ENCODE data around the gene STON2. TPM values are rescaled to one million over a fixed set of nuclear protein-coding genes. Genes with fewer than 3 reads are reported as not detected.

Gene STON2
- total and polyA plus RNA-seq, 2 of the 8 experiments (the other 6 are each of a cell fraction or from before 2014, with no cell fraction given), result 8.9 to 50.0 TPM

DNA sequence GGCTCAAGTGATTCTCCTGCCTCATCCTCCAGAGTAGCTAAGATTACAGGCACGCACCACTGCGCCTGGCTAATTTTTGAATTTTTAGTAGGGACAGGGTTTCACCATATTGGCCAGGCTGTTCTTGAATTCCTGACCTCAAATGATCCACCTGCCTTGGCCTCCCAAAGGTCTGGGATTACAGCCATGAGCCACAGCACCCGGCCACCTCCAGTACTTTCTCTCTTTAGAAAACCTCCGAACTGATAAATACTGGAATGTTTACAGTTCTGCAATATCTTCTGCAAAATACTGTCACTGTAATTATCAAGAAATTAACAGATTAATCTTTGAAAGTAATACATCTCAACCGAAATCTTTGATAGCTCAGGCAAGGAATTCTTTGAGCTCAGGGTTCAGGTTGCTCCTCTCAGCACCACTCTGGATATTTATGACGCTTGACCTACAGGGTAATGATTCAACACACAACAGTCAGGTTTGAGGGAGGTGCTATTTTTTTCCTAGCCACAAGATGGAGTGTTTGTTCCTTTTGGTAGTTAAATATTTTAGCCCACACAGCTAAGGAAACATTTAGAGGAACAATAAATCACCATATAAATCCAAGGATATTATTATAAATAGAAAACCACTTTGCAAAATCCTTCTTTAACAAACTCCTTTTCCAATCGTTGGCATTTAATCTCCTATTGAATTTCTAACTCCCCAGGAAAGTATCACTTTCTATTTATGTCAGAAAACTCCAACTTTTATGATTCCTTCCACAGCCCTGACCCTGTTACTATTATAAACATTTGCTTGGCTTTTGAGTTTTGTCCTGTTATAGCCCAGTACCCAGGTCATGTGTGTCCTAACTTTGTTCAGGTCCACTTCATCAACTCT, 130.8 kb downstream of the STON2 start:
- POLR2A ChIA-PET (ENCODE audit: partially characterized antibody), result interaction anchor here (0.7 to 1.7 kb wide), 4 partner anchors 64 to 183 kb away, joined by 3 to 5 read pairs (median 4); no protein-coding TSS in a partner anchor
- Histone ChIP-seq H2AFZ (ENCODE audit: low read length) (no peak overlapping the region), H3K79me1 (ENCODE audit: low read depth, low read length) (no peaks in the 10 kb centered on the region), H3K9ac (replicated peaks in 1 of 4; ENCODE audit: extremely low read depth in 1 of 4, low read depth in 3 of 4, low read length in 3 of 4) (no peak overlapping the region), H2BK20ac (ENCODE audit: low read length) (no peak overlapping the region), H4K20me1 (replicated peaks in 1 of 2; ENCODE audit: control insufficient read depth in 1 of 2, insufficient read depth in 2 of 2, low read length in 2 of 2) (no peaks in the 10 kb centered on the region), H2BK15ac (ENCODE audit: low read length) (no peak overlapping the region), H3K23ac (ENCODE audit: insufficient read length) (no peak overlapping the region), H3K14ac (ENCODE audit: insufficient read length) (no peak overlapping the region), H2BK5ac (ENCODE audit: low read depth, low read length) (no peak overlapping the region), H3K36me3 (ENCODE audit: control insufficient read depth in 2 of 4, insufficient read depth in 4 of 4, low read length in 3 of 4) (peaks cover 0 to 7% (median 0%) of the 10 kb centered on the region in 4 experiments; a peak in 2 of 8 replicates), H3K27ac (ENCODE audit: low read depth, low read length) (no peak overlapping the region), H3K23me2 (ENCODE audit: low read depth, low read length) (no peaks in the 10 kb centered on the region), H2BK12ac (ENCODE audit: low read depth, low read length) (no peak overlapping the region), H3K4me3 (ENCODE audit: extremely low read depth in 1 of 4, insufficient read depth in 2 of 4, low read depth in 3 of 4, low read length in 4 of 4) (no peak overlapping the region), H4K5ac (ENCODE audit: insufficient read length, low read depth, low read length) (no peak overlapping the region), H3K56ac (replicated peaks; ENCODE audit: insufficient read length, low read depth, low read length) (no peak overlapping the region), H2BK120ac (replicated peaks; ENCODE audit: low read depth, low read length) (no peak overlapping the region), H4K8ac (ENCODE audit: extremely low read depth, insufficient read depth, low read length) (no peak overlapping the region), H3K9me3 (ENCODE audit: insufficient read depth in 2 of 2, low read depth in 1 of 2, low read length in 1 of 2) (no peaks in the 10 kb centered on the region), H2AK5ac (ENCODE audit: low read depth, low read length) (no peak overlapping the region), H3K4me1 (replicated peaks in 1 of 4; ENCODE audit: control insufficient read depth in 3 of 4, insufficient read depth in 4 of 4, low read length in 3 of 4) (no peaks in the 10 kb centered on the region), H4K91ac (replicated peaks; ENCODE audit: insufficient read length, low read length) (no peak overlapping the region), H3K27me3 (replicated peaks in 1 of 4; ENCODE audit: control insufficient read depth in 3 of 4, extremely low read depth in 1 of 4, insufficient read depth in 3 of 4, low read length in 3 of 4) (no peaks in the 10 kb centered on the region), H3K4me2 (ENCODE audit: insufficient read depth in 1 of 2, low read depth in 2 of 2, low read length in 2 of 2) (no peak overlapping the region), H3K4ac (replicated peaks; ENCODE audit: insufficient read length, low read depth, low read length) (no peak overlapping the region), H3K18ac (ENCODE audit: extremely low read depth, low read length) (no peak overlapping the region), H3K79me2 (ENCODE audit: control insufficient read depth in 1 of 2, insufficient read depth in 2 of 2, low read length in 2 of 2) (no peaks in the 10 kb centered on the region)
- CTCF ChIA-PET (ENCODE audit: partially characterized antibody), result interaction anchor here (0.6 to 20.7 kb wide), 59 partner anchors 9 to 314 kb away, joined by 3 to 426 read pairs (median 4); partner anchors contain the start of gene TSHR
- FAIRE-seq (peak; percentile 85), DNase-seq (ENCODE audit: low read depth in 1 of 2, low spot score in 2 of 2) (no peak)
- WGBS, 2 experiments (ENCODE audit: extremely low coverage in 1 of 2, insufficient coverage in 1 of 2, insufficient read length in 1 of 2, insufficient replicate concordance in 2 of 2, low coverage in 1 of 2, low lambda C conversion rate in 2 of 2, missing lambda C conversion rate in 1 of 2), result 61% methylated on average over 7 of the region's 7 CpGs; no CpG with 5 or more reads in 1 of the 2 experiments
- TF ChIP-seq EP300 (IDR thresholded peaks at IDR 0.05; ENCODE audit: borderline replicate concordance in 1 of 2, low read depth in 2 of 2, low read length in 2 of 2), result no peak
- no peak for TF ChIP-seq MAFK (IDR thresholded peaks at IDR 0.05; ENCODE audit: low read depth, low read length)
- no peak for TF ChIP-seq BCL11A (IDR thresholded peaks at IDR 0.05; ENCODE audit: low read depth in 2 of 2, low read length in 2 of 2)
- TF ChIP-seq CHD1 (IDR thresholded peaks at IDR 0.05; ENCODE audit: low read depth, low read length), result no peak
- no peak for TF ChIP-seq TBP (IDR thresholded peaks at IDR 0.05; ENCODE audit: low read depth, low read length)
- TF ChIP-seq RAD21 (IDR thresholded peaks at IDR 0.05 in 1 of 2, conservative IDR thresholded peaks at IDR 0.05 in 1 of 2; ENCODE audit: low read depth in 2 of 2, low read length in 2 of 2), result peak; percentile 87 to 88
- TF ChIP-seq POLR2AphosphoS5 (IDR thresholded peaks at IDR 0.05; ENCODE audit: low read depth, low read length), result no peak
- TF ChIP-seq, protein P1, sequence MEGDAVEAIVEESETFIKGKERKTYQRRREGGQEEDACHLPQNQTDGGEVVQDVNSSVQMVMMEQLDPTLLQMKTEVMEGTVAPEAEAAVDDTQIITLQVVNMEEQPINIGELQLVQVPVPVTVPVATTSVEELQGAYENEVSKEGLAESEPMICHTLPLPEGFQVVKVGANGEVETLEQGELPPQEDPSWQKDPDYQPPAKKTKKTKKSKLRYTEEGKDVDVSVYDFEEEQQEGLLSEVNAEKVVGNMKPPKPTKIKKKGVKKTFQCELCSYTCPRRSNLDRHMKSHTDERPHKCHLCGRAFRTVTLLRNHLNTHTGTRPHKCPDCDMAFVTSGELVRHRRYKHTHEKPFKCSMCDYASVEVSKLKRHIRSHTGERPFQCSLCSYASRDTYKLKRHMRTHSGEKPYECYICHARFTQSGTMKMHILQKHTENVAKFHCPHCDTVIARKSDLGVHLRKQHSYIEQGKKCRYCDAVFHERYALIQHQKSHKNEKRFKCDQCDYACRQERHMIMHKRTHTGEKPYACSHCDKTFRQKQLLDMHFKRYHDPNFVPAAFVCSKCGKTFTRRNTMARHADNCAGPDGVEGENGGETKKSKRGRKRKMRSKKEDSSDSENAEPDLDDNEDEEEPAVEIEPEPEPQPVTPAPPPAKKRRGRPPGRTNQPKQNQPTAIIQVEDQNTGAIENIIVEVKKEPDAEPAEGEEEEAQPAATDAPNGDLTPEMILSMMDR (IDR thresholded peaks at IDR 0.05; ENCODE audit: control extremely low read depth in 1 of 3, insufficient read depth in 1 of 3, low read depth in 1 of 3, low read length in 3 of 3), result peak in 2 of 3 experiments; percentile 69 to 71; a peak in 3 of 4 replicates

All from H1 (cell line).